Panc1 (cell line): ENCODE data around the gene RIC8A. TPM values are rescaled to one million over a fixed set of nuclear protein-coding genes. Genes with fewer than 3 reads are reported as not detected.

Experiments used
- ATAC-seq: fragments of 200-7000 bp; cut with Tn5 transposase; 2 replicates; pipeline ENCODE4 v1.9.1; 2020; ENCODE audit warnings: mild to moderate bottlenecking, moderate library complexity
- BruUV-seq: library from RNA; stranded (reverse); fragments of 400-500 nt; replicated peaks from 2 replicates; lab custom pipeline; 2021; lab: Mats Ljungman, UMichigan
- CTCF ChIA-PET: fragments of 300-600 bp; sonication (Branson Sonifier 250); formaldehyde crosslinking; loops from one replicate; lab custom pipeline; 2022; ENCODE audit warnings: antibody characterized with exemption; lab: Charles Lee
- POLR2A ChIA-PET: fragments of 300-600 bp; sonication (Branson Sonifier 250); formaldehyde crosslinking; loops from one replicate; lab custom pipeline; 2022; ENCODE audit warnings: antibody characterized with exemption; lab: Charles Lee
- DNase-seq: peaks from one replicate; pipeline ENCODE4 v3.0.0-alpha.2; 2010; ENCODE audit warnings: low read depth, low spot score
- H3K27ac ChIP-seq: 2 replicates; pipeline ENCODE4 v1.5.1; 2011; ENCODE audit warnings: mild to moderate bottlenecking, low read length, inconsistent platforms
- H3K27me3 ChIP-seq: fragments of 200-500 bp; sonication (Bioruptor generic); 2 replicates; pipeline ENCODE4 v1.6.0; 2014; ENCODE audit warnings: low read length, inconsistent platforms; ENCODE audit not compliant: control insufficient read depth, insufficient read depth
- H3K36me3 ChIP-seq: fragments of 200-500 bp; sonication (Bioruptor generic); 2 replicates; pipeline ENCODE4 v1.5.1; 2014; ENCODE audit warnings: inconsistent platforms, mild to moderate bottlenecking, low read length, moderate library complexity; ENCODE audit not compliant: control insufficient read depth, insufficient read depth
- H3K4me1 ChIP-seq: 2 replicates; pipeline ENCODE4 v1.5.1; 2011; ENCODE audit warnings: inconsistent platforms, mild to moderate bottlenecking, low read length, moderate library complexity; ENCODE audit not compliant: control insufficient read depth, insufficient read depth
- H3K4me3 ChIP-seq, 2 experiments: 2 replicates each; pipeline ENCODE4 v1.5.1; 2011 to 2012; ENCODE audit warnings: low read depth in 2 of 2, low read length in 2 of 2, mild to moderate bottlenecking in 2 of 2, inconsistent platforms in 1 of 2, moderate library complexity in 1 of 2
- H3K9me3 ChIP-seq: fragments of 200-500 bp; sonication (Bioruptor generic); 2 replicates; pipeline ENCODE4 v1.5.1; 2014; ENCODE audit warnings: low read depth, mild to moderate bottlenecking, inconsistent platforms, low read length, moderate library complexity; ENCODE audit not compliant: control insufficient read depth, insufficient read depth
- CTCF ChIP-seq: fragments of 450-650 bp; IDR thresholded peaks from 2 replicates; pipeline ENCODE4 v1.5.1; 2017; ENCODE audit warnings: mild to moderate bottlenecking
- POLR2AphosphoS5 ChIP-seq: IDR thresholded peaks from 2 replicates; pipeline ENCODE4 v1.6.1; 2012; ENCODE audit warnings: mild to moderate bottlenecking, low read depth, low read length, moderate library complexity
- REST ChIP-seq, 2 experiments: IDR thresholded peaks; 2 replicates each; pipeline ENCODE4 v1.6.1; 2011 to 2012; ENCODE audit warnings: low read depth in 2 of 2, control low read depth in 1 of 2, low read length in 1 of 2, mild to moderate bottlenecking in 1 of 2, moderate library complexity in 1 of 2; ENCODE audit not compliant: insufficient read depth in 1 of 2
- SIN3A ChIP-seq: IDR thresholded peaks from 2 replicates; pipeline ENCODE4 v1.6.1; 2012; ENCODE audit warnings: low read depth, mild to moderate bottlenecking, low read length, moderate library complexity, borderline replicate concordance; ENCODE audit not compliant: insufficient read depth
- TCF7L2 ChIP-seq: IDR thresholded peaks from 2 replicates; pipeline ENCODE4 v1.6.1; 2011; ENCODE audit warnings: mild to moderate bottlenecking, low read depth, low read length, inconsistent platforms
- in situ Hi-C: cut with HindIII; loops from 2 replicates; pipeline ENCODE4 v1.10.0; 2016; ENCODE audit warnings: low sequenced_read_pairs, low pct_unique_long_range_greater_than_20kb
- intact Hi-C: fragments of 100-400 bp; cut with micrococcal nuclease; formaldehyde crosslinking; loops from one replicate; pipeline ENCODE4 v1.10.0; 2022; ENCODE audit not compliant: unreplicated experiment
- total RNA-seq: library from RNA; stranded (reverse); gene quantifications from one replicate; pipeline ENCODE4 v1.2.1, GENCODE V29; 2021; ENCODE audit not compliant: unreplicated experiment

The RIC8A gene
- total RNA-seq, 1 experiment from 2014 or later = 264 TPM

GRCh38 chr11:198236-198806, 9.2 kb upstream of the RIC8A start:
- intact Hi-C loops (no loop called here), in situ Hi-C loops (no loop called here)
- no peak for ATAC-seq
- no peak for DNase-seq
- no TSS peak for BruUV-seq
- no peak overlapping the region for H3K4me3 ChIP-seq
- no peak overlapping the region for H3K27ac ChIP-seq
- H3K4me1 ChIP-seq = no peaks in the 10 kb centered on the region
- no peaks in the 10 kb centered on the region for H3K36me3 ChIP-seq
- ChIA-PET POLR2A (interaction anchor here (0.9 kb wide), 1 partner anchor 9 kb away, joined by 3 read pairs; the partner anchor contains the start of genes BET1L and RIC8A), CTCF (no interaction called here)
- no peaks in the 10 kb centered on the region for H3K9me3 ChIP-seq
- no peak for TF ChIP-seq CTCF
- no peak for TF ChIP-seq REST (IDR thresholded peaks at IDR 0.05; ENCODE audit: insufficient read depth in 1 of 2, low read depth in 2 of 2, low read length in 1 of 2)
- TF ChIP-seq POLR2AphosphoS5 = no peak
- TF ChIP-seq SIN3A = no peak
- no peak for TF ChIP-seq TCF7L2
- H3K27me3 ChIP-seq = no peaks in the 10 kb centered on the region

- no peak for ATAC-seq
Measured at GRCh38 chr11:199004-199581, 8.4 kb upstream of the RIC8A start.

More at GRCh38 chr11:199004-199581, 8.4 kb upstream of the RIC8A start:
- BruUV-seq = no TSS peak
- Histone ChIP-seq H3K27ac (no peak overlapping the region), H3K27me3 (no peaks in the 10 kb centered on the region), H3K4me3 (no peak overlapping the region), H3K4me1 (no peaks in the 10 kb centered on the region), H3K36me3 (no peaks in the 10 kb centered on the region; the same call in 1 of the 2 replicates), H3K9me3 (no peaks in the 10 kb centered on the region)
- no peak for DNase-seq
- no peak for TF ChIP-seq TCF7L2
- no peak for TF ChIP-seq REST (IDR thresholded peaks at IDR 0.05; ENCODE audit: insufficient read depth in 1 of 2, low read depth in 2 of 2, low read length in 1 of 2)
- TF ChIP-seq SIN3A = no peak
- TF ChIP-seq POLR2AphosphoS5 = no peak
- no peak for TF ChIP-seq CTCF
- POLR2A ChIA-PET = interaction anchor here (0.9 kb wide), 1 partner anchor 8 kb away, joined by 3 read pairs; the partner anchor contains the start of genes BET1L and RIC8A
- intact Hi-C loops = no loop called here
- in situ Hi-C loops = no loop called here
- CTCF ChIA-PET = no interaction called here
